ENCODE data around the gene TMEM30A.

Gene TMEM30A

DNA sequence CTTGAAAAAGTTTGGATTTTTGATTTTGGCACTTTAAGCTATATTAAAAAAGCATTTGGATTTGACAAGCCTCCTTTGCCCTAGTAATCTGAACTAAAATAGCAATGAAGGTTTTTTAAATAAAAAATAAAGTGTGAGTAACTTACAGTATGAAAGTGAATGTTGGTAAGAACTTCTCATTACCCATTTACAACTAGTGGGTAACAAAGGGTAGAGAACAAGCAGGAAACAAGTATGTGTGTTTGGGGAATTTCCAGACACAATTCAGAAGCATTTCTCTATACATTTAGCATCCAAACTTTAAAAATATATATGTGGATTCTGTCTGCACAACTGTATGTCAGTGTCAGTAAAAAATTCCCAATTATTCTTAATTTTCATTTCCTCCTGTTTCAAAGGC, 2.9 kb downstream of the TMEM30A start:
- no peak overlapping the region for H3K27ac ChIP-seq
- DNase-seq (ENCODE audit: low spot score), result no peak
- TF ChIP-seq, protein P1, sequence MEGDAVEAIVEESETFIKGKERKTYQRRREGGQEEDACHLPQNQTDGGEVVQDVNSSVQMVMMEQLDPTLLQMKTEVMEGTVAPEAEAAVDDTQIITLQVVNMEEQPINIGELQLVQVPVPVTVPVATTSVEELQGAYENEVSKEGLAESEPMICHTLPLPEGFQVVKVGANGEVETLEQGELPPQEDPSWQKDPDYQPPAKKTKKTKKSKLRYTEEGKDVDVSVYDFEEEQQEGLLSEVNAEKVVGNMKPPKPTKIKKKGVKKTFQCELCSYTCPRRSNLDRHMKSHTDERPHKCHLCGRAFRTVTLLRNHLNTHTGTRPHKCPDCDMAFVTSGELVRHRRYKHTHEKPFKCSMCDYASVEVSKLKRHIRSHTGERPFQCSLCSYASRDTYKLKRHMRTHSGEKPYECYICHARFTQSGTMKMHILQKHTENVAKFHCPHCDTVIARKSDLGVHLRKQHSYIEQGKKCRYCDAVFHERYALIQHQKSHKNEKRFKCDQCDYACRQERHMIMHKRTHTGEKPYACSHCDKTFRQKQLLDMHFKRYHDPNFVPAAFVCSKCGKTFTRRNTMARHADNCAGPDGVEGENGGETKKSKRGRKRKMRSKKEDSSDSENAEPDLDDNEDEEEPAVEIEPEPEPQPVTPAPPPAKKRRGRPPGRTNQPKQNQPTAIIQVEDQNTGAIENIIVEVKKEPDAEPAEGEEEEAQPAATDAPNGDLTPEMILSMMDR (conservative IDR thresholded peaks at IDR 0.05; ENCODE audit: low read depth), result no peak
- CTCF ChIA-PET, result no interaction called here
- POLR2A ChIA-PET (ENCODE audit: low non-redundant PET), result no interaction called here

DNA sequence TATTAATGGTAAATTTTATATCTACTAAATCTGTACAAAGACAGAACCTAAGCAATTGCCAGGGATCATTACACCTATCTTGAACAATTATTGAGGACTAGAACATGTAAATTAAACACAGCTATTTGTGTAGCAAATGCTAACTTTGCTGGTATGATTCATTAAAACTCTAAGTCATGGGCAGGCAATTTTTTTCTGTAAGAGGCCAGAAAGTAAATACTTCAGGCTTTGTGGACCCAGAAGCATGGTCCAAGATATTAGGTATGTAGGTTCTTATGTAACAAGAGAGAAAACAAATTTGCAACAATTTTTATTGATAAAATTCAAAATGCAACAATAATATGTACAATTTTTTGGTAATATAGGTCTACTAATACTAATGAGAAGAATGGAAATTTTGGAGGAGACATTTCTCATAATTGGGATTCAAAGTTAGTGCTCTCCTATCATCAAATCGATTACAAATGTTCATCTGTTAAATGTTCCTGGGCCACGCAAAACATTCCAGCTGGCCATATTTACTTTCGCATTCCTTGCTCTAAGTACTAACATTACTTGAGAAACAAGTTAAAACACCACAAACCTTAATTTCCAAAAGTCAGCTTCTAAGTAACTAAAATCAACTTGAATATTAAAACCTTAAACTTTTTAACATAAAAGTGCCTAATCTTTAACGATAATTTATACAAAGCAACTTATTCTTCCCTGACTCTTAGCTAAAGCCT, 4.3 kb downstream of the TMEM30A start:
- CTCF ChIA-PET, result interaction anchor here (0.6 kb wide), 1 partner anchor 14 kb away, joined by 4 read pairs; no protein-coding TSS in a partner anchor
- TF ChIP-seq, protein P1 (conservative IDR thresholded peaks at IDR 0.05; ENCODE audit: low read depth), result no peak
- H3K27ac ChIP-seq, result no peak overlapping the region
- POLR2A ChIA-PET (ENCODE audit: low non-redundant PET), result no interaction called here
- no peak for DNase-seq (ENCODE audit: low spot score)

DNA sequence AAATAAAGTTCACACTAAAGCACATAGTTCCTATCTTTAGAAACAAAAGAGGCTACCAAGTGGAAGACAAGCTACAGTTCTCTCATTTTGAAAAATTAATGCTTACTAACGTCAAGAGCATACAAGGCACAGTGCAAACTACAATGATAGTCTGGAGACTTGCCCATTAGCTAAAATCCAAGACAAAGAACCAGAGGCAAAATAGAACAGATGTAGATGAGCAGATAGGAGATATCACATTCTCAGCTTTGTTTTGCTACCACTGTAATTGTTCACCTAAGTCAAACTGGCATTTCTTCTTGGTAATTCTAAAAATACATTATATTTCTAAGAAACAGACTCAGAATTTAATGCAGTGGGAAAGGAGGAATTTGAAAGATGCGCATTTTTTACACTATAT, 5.2 kb downstream of the TMEM30A start:
- TF ChIP-seq, protein P1 (conservative IDR thresholded peaks at IDR 0.05; ENCODE audit: low read depth), result no peak
- ChIA-PET POLR2A (ENCODE audit: low non-redundant PET) (no interaction called here), CTCF (interaction anchor here (0.6 kb wide), 1 partner anchor 127 kb away, joined by 3 read pairs; no protein-coding TSS in a partner anchor)
- no peak overlapping the region for H3K27ac ChIP-seq
- no peak for DNase-seq (ENCODE audit: low spot score)

DNA sequence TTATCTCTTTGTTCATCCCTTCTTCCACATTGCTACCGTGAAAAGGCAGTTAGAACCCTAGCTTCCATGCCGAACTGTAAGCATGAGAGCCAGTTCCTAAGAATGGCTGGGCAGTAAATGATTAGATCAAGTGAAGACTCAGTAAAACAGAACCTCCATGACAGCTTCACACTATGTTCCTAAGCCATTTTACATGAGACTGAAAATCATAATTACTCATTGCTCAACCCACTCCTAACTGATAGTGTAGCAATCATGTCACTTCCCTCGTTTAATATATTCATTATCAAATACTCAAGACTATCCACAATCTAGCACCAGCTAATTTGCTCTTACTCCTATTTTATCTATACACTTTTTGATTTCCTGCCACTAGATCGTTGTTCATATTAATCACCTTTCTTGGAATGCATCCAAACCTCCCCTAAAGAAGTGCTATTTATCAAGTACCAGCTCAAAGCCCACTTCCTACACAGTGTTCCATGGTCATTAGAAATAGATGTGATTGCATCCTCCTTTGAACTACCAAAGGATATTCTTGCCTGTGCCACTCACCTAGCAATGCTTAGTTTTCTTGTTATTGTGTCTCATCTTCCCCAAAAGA, 6.0 kb downstream of the TMEM30A start:
- no peak overlapping the region for H3K27ac ChIP-seq
- DNase-seq (ENCODE audit: low spot score), result no peak
- ChIA-PET POLR2A (ENCODE audit: low non-redundant PET) (no interaction called here), CTCF (interaction anchor here (1.3 kb wide), 1 partner anchor 11 kb away, joined by 5 read pairs; no protein-coding TSS in a partner anchor)
- TF ChIP-seq, protein P1 (conservative IDR thresholded peaks at IDR 0.05; ENCODE audit: low read depth), result no peak

DNA sequence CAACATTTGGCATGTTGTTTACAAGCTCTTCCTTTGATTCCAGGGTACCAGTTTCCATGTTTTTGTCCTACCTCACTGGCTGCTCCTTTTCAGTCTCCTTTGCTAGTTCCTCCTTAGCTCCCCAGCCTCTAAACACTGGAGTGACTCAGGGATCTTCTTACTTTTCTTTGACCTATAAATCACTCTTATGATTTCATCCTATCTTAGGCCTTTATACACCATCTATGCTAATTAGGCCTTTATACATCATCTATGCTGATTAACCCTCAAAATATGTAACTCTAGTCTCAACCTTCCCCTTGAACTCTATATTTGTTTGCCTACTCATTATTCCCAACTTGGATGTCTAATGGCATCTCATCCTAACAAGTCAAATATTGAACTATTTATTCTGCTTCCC, 9.5 kb downstream of the TMEM30A start:
- peak; percentile 57 for DNase-seq (ENCODE audit: low spot score)
- ChIA-PET POLR2A (ENCODE audit: low non-redundant PET) (interaction anchor here (0.6 kb wide), 1 partner anchor 9 kb away, joined by 3 read pairs; no protein-coding TSS in a partner anchor), CTCF (interaction anchor here (0.6 to 0.8 kb wide), 2 partner anchors 9 to 70 kb away, joined by 3 to 4 read pairs; no protein-coding TSS in a partner anchor)
- H3K27ac ChIP-seq, result no peak overlapping the region
- TF ChIP-seq, protein P1 (conservative IDR thresholded peaks at IDR 0.05; ENCODE audit: low read depth), result no peak

DNA sequence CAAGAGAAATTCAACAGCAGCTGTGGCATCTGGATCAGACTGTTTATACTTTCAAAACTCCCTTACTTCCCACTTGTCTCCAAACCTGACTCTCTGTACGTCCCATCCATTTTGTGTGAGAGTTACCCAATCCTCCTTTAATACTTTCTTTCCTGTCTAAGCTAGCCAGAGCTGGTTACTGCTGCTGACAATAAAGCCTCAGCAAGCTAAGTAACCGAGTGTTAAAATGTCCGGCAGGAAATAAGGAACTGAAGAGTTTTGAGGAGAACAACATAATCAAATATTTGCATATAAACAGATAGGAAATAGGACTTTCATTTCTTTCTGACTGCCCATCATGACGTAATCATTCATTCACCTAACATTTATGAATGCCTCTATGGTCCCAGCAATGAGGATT, 11.6 kb downstream of the TMEM30A start:
- H3K27ac ChIP-seq, result no peak overlapping the region
- CTCF ChIA-PET, result no interaction called here
- POLR2A ChIA-PET (ENCODE audit: low non-redundant PET), result no interaction called here
- TF ChIP-seq, protein P1 (conservative IDR thresholded peaks at IDR 0.05; ENCODE audit: low read depth), result no peak
- no peak for DNase-seq (ENCODE audit: low spot score)
